CD8-positive, alpha-beta memory T cell (primary cell): ENCODE measurements around the gene CALN1. TPM values are rescaled to one million over a fixed set of nuclear protein-coding genes. Genes with fewer than 3 reads are reported as not detected.

ENCODE experiments used
- CTCF ChIA-PET: fragments of 350-600 bp; sonication (Branson Sonifier 250); formaldehyde crosslinking; loops from one replicate; lab custom pipeline; 2021; ENCODE audit warnings: antibody characterized with exemption; lab: Charles Lee
- POLR2A ChIA-PET: fragments of 350-600 bp; sonication (Branson Sonifier 250); formaldehyde crosslinking; loops from one replicate; lab custom pipeline; 2021; ENCODE audit warnings: antibody characterized with exemption; lab: Charles Lee
- DNase-seq, 5 donors: peaks; one replicate each; pipeline versions ENCODE4 v3.0.0 to v3.0.0-alpha.2; 2020 to 2022; ENCODE audit warnings: mixed read lengths in 1 of 5
- H3K27ac ChIP-seq: one replicate; pipeline ENCODE4 v1.7.0; 2013; ENCODE audit warnings: low read depth, mild to moderate bottlenecking, low read length, moderate library complexity
- H3K27me3 ChIP-seq: 2 replicates; pipeline ENCODE4 v1.7.0; 2013; ENCODE audit warnings: low read length, mild to moderate bottlenecking; ENCODE audit not compliant: insufficient read depth, poor library complexity, severe bottlenecking
- H3K36me3 ChIP-seq: 2 replicates; pipeline ENCODE4 v1.7.0; 2013; ENCODE audit warnings: mild to moderate bottlenecking, low read length, moderate library complexity; ENCODE audit not compliant: insufficient read depth
- H3K4me1 ChIP-seq: 2 replicates; pipeline ENCODE4 v1.7.0; 2013; ENCODE audit warnings: mild to moderate bottlenecking, low read length, moderate library complexity; ENCODE audit not compliant: insufficient read depth
- H3K4me3 ChIP-seq: 2 replicates; pipeline ENCODE4 v1.7.0; 2013; ENCODE audit warnings: mild to moderate bottlenecking, low read length
- H3K9me3 ChIP-seq: 2 replicates; pipeline ENCODE4 v1.7.0; 2013; ENCODE audit warnings: mild to moderate bottlenecking, low read length
- H3K27ac Mint-ChIP-seq, 8 donors: one replicate each; pipeline ENCODE4 v1.8.0; 2020 to 2021; ENCODE audit warnings: mixed read lengths in 8 of 8, mild to moderate bottlenecking in 6 of 8, inconsistent platforms in 3 of 8, moderate library complexity in 3 of 8
- H3K27me3 Mint-ChIP-seq, 2 donors: one replicate each; pipeline ENCODE4 v1.8.0; 2020 to 2021; ENCODE audit warnings: mixed read lengths in 2 of 2, mild to moderate bottlenecking in 1 of 2, moderate library complexity in 1 of 2
- H3K36me3 Mint-ChIP-seq, 3 donors: one replicate each; pipeline ENCODE4 v1.8.0; 2020 to 2021; ENCODE audit warnings: mixed read lengths in 3 of 3, inconsistent platforms in 1 of 3, mild to moderate bottlenecking in 1 of 3
- H3K4me1 Mint-ChIP-seq, 3 donors: one replicate each; pipeline ENCODE4 v1.8.0; 2020 to 2021; ENCODE audit warnings: mixed read lengths in 3 of 3, inconsistent platforms in 1 of 3, mild to moderate bottlenecking in 1 of 3
- H3K4me3 Mint-ChIP-seq, 7 donors: one replicate each; pipeline ENCODE4 v1.8.0; 2020 to 2021; ENCODE audit warnings: mixed read lengths in 7 of 7, mild to moderate bottlenecking in 6 of 7, moderate library complexity in 4 of 7, inconsistent platforms in 2 of 7
- H3K9me3 Mint-ChIP-seq, 5 donors: one replicate each; pipeline ENCODE4 v1.8.0; 2020 to 2022; ENCODE audit warnings: mixed read lengths in 5 of 5, mild to moderate bottlenecking in 3 of 5, moderate library complexity in 2 of 5, inconsistent platforms in 1 of 5
- polyA plus RNA-seq: library from polyadenylated mRNA; unstranded; fragments of 300-500 nt; fragmentation: Illumina TruSeq; gene quantifications from one replicate; pipeline ENCODE4 v1.2.3, GENCODE V29; 2021
- total RNA-seq, 2 experiments: library from RNA; stranded (reverse); gene quantifications; one replicate each; pipeline ENCODE4 v1.2.3, GENCODE V29; 2021

The CALN1 gene
- total and polyA plus RNA-seq, 3 experiments from 2014 or later: not detected

DNA sequence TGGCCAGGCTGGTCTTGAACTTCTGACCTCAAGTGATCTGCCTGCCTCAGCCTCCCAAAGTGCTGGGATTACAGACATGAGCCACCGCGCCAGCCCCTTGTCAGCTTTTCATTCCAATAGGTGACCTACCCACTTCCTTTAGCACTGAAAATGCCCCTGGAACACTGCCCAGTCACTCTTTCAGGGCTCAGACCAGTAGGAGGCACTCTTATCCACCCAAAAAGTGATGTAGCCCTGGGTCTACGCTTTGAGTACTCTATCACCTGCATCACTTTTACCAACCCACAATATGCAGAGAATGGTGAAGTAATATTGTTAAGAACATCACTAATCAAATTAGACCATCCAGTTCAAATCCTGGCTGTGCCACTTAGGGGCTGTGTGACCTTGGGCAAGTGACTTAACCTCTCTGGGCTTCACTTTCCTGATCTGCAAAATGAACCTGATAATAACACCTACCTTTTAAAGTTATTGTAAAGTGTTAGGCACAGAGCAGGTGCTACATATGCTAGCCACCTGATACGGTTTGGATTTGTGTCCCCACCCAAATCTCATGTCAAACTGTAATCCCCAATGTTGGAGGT lies 5.2 kb downstream of the CALN1 start:
- CTCF ChIA-PET: no interaction called here
- no peak for DNase-seq
- Histone ChIP-seq H3K36me3 (no peaks in the 10 kb centered on the region), H3K27ac (no peak overlapping the region), H3K4me1 (no peaks in the 10 kb centered on the region), H3K9me3 (no peaks in the 10 kb centered on the region), H3K4me3 (no peak overlapping the region), H3K27me3 (no peaks in the 10 kb centered on the region)
- Mint-ChIP-seq H3K4me3 (no peak overlapping the region), H3K27me3 (peaks cover 0 to 1% of the 10 kb centered on the region in 2 donors), H3K36me3 (no peaks in the 10 kb centered on the region), H3K9me3 (peaks cover 0 to 13% (median 10%) of the 10 kb centered on the region in 5 donors), H3K27ac (no peak overlapping the region), H3K4me1 (no peaks in the 10 kb centered on the region)
- POLR2A ChIA-PET: no interaction called here

DNA sequence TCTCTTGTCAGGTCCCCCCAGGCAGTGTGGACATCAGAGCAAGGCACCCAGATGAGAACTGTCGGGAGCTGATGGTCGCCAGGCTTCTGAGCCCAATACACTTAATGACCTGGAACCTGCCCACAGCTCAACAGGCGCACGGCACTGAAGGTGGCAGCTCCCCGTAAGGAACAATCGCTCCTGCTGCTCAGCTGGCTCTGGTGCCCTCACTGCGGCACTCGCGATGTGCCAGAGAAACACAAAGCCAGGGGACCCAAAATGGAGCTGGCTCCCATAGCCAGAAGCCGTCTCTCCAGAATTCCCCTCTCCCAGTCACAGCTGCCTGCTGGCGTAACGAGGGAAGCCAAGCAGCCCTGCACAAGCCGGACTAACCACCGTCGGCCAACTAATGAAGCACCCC lies 6.3 kb downstream of the CALN1 start:
- H3K9me3 Mint-ChIP-seq: peaks cover 0 to 13% (median 11%) of the 10 kb centered on the region in 5 donors
- H3K4me1 ChIP-seq: no peaks in the 10 kb centered on the region
- ChIA-PET CTCF (no interaction called here), POLR2A (no interaction called here)
- no peak overlapping the region for H3K27ac ChIP-seq
- H3K27me3 Mint-ChIP-seq: peaks cover 0 to 2% of the 10 kb centered on the region in 2 donors
- no peak overlapping the region for H3K4me3 ChIP-seq
- H3K36me3 Mint-ChIP-seq: no peaks in the 10 kb centered on the region
- no peaks in the 10 kb centered on the region for H3K36me3 ChIP-seq
- H3K9me3 ChIP-seq: no peaks in the 10 kb centered on the region
- H3K27me3 ChIP-seq: no peaks in the 10 kb centered on the region
- no peak overlapping the region for H3K27ac Mint-ChIP-seq
- no peaks in the 10 kb centered on the region for H3K4me1 Mint-ChIP-seq
- H3K4me3 Mint-ChIP-seq: no peak overlapping the region
- DNase-seq: no peak

DNA sequence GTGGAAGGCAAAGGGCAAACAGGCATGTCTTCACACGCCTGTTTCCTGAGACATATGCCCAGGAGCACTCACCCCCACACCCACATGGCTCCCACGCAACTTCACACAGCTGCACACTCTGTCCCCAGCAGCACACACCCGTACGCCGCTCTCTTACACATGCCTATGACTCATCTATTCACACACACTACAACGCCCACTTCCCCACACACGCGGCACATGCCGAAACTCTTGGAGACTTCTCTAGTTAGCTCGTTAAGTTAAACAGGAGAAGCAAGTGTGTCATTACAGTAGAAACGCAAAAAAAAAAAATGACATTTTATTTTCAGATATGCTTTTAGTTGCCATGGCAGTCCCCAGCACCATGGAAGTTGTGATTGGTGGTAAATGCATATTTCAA lies 6.7 kb downstream of the CALN1 start:
- no peaks in the 10 kb centered on the region for H3K36me3 Mint-ChIP-seq
- no peaks in the 10 kb centered on the region for H3K36me3 ChIP-seq

GRCh38 chr7:72404743-72405142 lies 7.4 kb downstream of the CALN1 start:
- H3K9me3 ChIP-seq: no peaks in the 10 kb centered on the region
- Mint-ChIP-seq H3K9me3 (peaks cover 0 to 15% (median 13%) of the 10 kb centered on the region in 5 donors), H3K27ac (no peak overlapping the region), H3K4me3 (no peak overlapping the region), H3K4me1 (no peaks in the 10 kb centered on the region), H3K36me3 (no peaks in the 10 kb centered on the region), H3K27me3 (peaks cover 0 to 2% of the 10 kb centered on the region in 2 donors)
- ChIA-PET CTCF (no interaction called here), POLR2A (no interaction called here)
- no peaks in the 10 kb centered on the region for H3K36me3 ChIP-seq
- DNase-seq: no peak
- no peak overlapping the region for H3K4me3 ChIP-seq
- no peaks in the 10 kb centered on the region for H3K4me1 ChIP-seq
- H3K27me3 ChIP-seq: no peaks in the 10 kb centered on the region
- H3K27ac ChIP-seq: no peak overlapping the region

More for the DNA sequence above, 6.7 kb downstream of the CALN1 start:
- H3K27ac ChIP-seq: no peak overlapping the region
- Mint-ChIP-seq H3K4me1 (no peaks in the 10 kb centered on the region), H3K9me3 (peaks cover 0 to 13% (median 11%) of the 10 kb centered on the region in 5 donors), H3K4me3 (no peak overlapping the region), H3K27me3 (peaks cover 0 to 2% of the 10 kb centered on the region in 2 donors), H3K27ac (no peak overlapping the region)
- CTCF ChIA-PET: no interaction called here
- DNase-seq: no peak
- POLR2A ChIA-PET: no interaction called here
- H3K9me3 ChIP-seq: no peaks in the 10 kb centered on the region
- H3K4me1 ChIP-seq: no peaks in the 10 kb centered on the region
- no peak overlapping the region for H3K4me3 ChIP-seq
- H3K27me3 ChIP-seq: no peaks in the 10 kb centered on the region

DNA sequence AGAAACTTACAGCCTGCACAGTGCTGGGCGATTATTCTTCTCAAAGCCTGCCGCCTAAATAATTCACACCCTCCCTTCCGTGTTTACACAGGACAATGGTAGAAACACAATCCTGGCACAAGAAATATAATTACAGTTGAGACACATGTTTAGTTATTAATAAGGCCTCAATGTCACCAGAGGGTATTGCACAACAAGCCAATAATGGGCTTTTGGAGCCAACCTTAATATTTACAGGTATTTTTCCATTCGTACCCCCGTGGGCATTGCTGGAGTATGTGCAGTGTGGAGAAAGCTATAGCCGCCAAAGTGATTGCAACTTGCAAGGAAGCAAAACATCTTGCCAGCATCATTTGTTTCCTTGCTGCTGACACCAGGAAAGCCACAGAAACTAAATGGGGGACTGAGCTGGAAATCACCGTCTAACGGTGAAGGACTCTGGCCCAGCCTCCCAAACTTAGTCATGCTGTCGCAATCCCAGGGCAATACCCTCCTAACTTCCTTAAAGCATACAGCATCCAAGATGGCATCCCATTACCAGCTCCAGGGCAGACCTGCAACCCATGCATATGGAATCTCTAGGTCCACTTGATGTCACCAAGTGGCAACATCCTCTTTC lies 8.6 kb downstream of the CALN1 start:
- Histone ChIP-seq H3K36me3 (no peaks in the 10 kb centered on the region), H3K4me1 (no peaks in the 10 kb centered on the region), H3K9me3 (no peaks in the 10 kb centered on the region), H3K27ac (no peak overlapping the region), H3K4me3 (no peak overlapping the region), H3K27me3 (no peaks in the 10 kb centered on the region)
- no peak overlapping the region for H3K4me3 Mint-ChIP-seq
- no peak overlapping the region for H3K27ac Mint-ChIP-seq
- no peaks in the 10 kb centered on the region for H3K36me3 Mint-ChIP-seq
- H3K27me3 Mint-ChIP-seq: peaks cover 0 to 2% of the 10 kb centered on the region in 2 donors
- POLR2A ChIA-PET: no interaction called here
- CTCF ChIA-PET: no interaction called here
- no peaks in the 10 kb centered on the region for H3K4me1 Mint-ChIP-seq
- H3K9me3 Mint-ChIP-seq: peaks cover 0 to 17% (median 15%) of the 10 kb centered on the region in 5 donors
- no peak for DNase-seq

DNA sequence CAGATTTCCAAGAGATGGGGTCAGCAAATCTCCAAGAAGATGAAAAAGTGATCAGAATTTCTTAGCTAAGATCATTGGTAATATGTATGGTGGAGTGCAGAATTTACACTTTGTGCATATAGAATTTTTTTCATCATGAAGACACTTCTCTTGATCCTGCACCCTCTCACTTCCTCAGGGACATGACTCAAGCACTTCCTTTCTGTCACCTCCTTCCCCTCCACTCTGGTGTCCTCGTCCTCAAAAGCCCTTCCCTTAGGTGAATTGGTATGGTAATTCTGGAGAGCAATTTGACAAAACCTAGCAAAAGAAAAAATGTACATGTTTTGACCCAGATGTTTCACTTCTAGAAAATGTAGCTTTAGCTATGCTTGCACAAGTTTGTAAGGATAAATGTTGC lies 18.1 kb downstream of the CALN1 start:
- Mint-ChIP-seq H3K9me3 (peaks cover 0 to 13% (median 1%) of the 10 kb centered on the region in 5 donors), H3K27ac (no peak overlapping the region), H3K36me3 (no peaks in the 10 kb centered on the region), H3K27me3 (no peaks in the 10 kb centered on the region), H3K4me1 (no peaks in the 10 kb centered on the region), H3K4me3 (no peak overlapping the region)
- Histone ChIP-seq H3K4me3 (no peak overlapping the region), H3K4me1 (no peaks in the 10 kb centered on the region), H3K36me3 (no peaks in the 10 kb centered on the region), H3K27ac (no peak overlapping the region), H3K9me3 (no peaks in the 10 kb centered on the region), H3K27me3 (no peaks in the 10 kb centered on the region)
- DNase-seq: no peak
- ChIA-PET POLR2A (no interaction called here), CTCF (no interaction called here)

- peaks cover 0 to 6% (median 3%) of the 10 kb centered on the region in 5 donors for H3K9me3 Mint-ChIP-seq
- H3K4me3 Mint-ChIP-seq: peak overlapping the region in 1 of 7 donors; percentile 29
- DNase-seq: no peak
- no peaks in the 10 kb centered on the region for H3K36me3 Mint-ChIP-seq
- H3K27me3 Mint-ChIP-seq: peaks cover 0 to 4% of the 10 kb centered on the region in 2 donors
- no peaks in the 10 kb centered on the region for H3K9me3 ChIP-seq
- no peaks in the 10 kb centered on the region for H3K27me3 ChIP-seq
- H3K27ac ChIP-seq: no peak overlapping the region
- CTCF ChIA-PET: no interaction called here
- H3K36me3 ChIP-seq: no peaks in the 10 kb centered on the region
- H3K4me1 ChIP-seq: no peaks in the 10 kb centered on the region
- H3K4me1 Mint-ChIP-seq: no peaks in the 10 kb centered on the region
- H3K27ac Mint-ChIP-seq: no peak overlapping the region
- no peak overlapping the region for H3K4me3 ChIP-seq
- POLR2A ChIA-PET: no interaction called here
These were observed 20.2 kb downstream of the CALN1 start for GRCh38 chr7:72391821-72392377.

DNA sequence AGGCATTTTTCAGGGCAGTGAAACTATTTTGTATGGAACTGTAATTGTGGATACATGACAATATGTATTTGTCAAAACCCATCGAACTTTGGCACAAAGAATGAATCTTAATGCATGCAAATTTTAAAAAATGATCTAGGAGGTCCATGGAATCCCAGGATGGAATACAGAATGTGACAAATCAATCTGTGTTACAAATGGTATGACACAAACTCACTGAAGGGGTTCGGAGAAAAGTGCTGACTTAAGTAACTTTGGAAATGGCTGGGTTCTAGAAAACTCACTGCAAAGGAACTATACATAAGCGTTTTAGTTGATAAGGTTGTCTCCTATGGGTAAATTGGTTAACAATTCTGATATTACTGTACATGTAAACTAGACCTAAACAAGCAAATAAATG lies 26.0 kb downstream of the CALN1 start:
- POLR2A ChIA-PET: no interaction called here
- no peak overlapping the region for H3K27ac ChIP-seq
- DNase-seq: no peak
- Mint-ChIP-seq H3K27me3 (peaks cover 0 to 8% of the 10 kb centered on the region in 2 donors), H3K9me3 (peaks cover 0 to 17% (median 7%) of the 10 kb centered on the region in 5 donors), H3K36me3 (no peaks in the 10 kb centered on the region), H3K4me1 (no peaks in the 10 kb centered on the region), H3K27ac (no peak overlapping the region), H3K4me3 (no peak overlapping the region)
- CTCF ChIA-PET: no interaction called here
- no peaks in the 10 kb centered on the region for H3K9me3 ChIP-seq
- H3K36me3 ChIP-seq: no peaks in the 10 kb centered on the region
- H3K27me3 ChIP-seq: no peaks in the 10 kb centered on the region
- no peaks in the 10 kb centered on the region for H3K4me1 ChIP-seq
- H3K4me3 ChIP-seq: no peak overlapping the region
